Mucosa of descending colon (tissue), 3 donors: ENCODE results near the gene CNP. TPM values are rescaled to one million over a fixed set of nuclear protein-coding genes. Genes with fewer than 3 reads are reported as not detected.

Source experiments
- ATAC-seq: fragments of 200-7000 bp; cut with Tn5 transposase; one replicate; pipeline ENCODE4 v1.9.1; 2020; ENCODE audit warnings: mild to moderate bottlenecking, moderate library complexity
- DNase-seq, 3 donors: peaks; one replicate each; pipeline ENCODE4 v3.0.0-alpha.2; 2020
- H3K36me3 ChIP-seq: fragments of 200-600 bp; one replicate; pipeline ENCODE4 v1.8.0; 2021; ENCODE audit warnings: low read depth, mild to moderate bottlenecking
- H3K4me1 ChIP-seq: fragments of 200-600 bp; one replicate; pipeline ENCODE4 v1.8.0; 2021; ENCODE audit warnings: low read depth, mild to moderate bottlenecking
- H3K4me3 ChIP-seq: fragments of 200-600 bp; one replicate; pipeline ENCODE4 v1.8.0; 2021; ENCODE audit warnings: mild to moderate bottlenecking
- H3K9me3 ChIP-seq: fragments of 200-600 bp; one replicate; pipeline ENCODE4 v1.8.0; 2021; ENCODE audit warnings: mild to moderate bottlenecking
- CTCF ChIP-seq: fragments of 200-600 bp; IDR thresholded peaks from one replicate; pipeline ENCODE4 v1.8.0; 2022; ENCODE audit warnings: antibody characterized with exemption, mild to moderate bottlenecking
- intact Hi-C, 2 donors: fragments of 100-400 bp; cut with DNase I in 1 of 2; cut with micrococcal nuclease in 1 of 2; formaldehyde crosslinking; loops; one replicate each; pipeline versions ENCODE4 v1.11.0 to v1.11.1; 2022; cut with DNase I, micrococcal nuclease
- total RNA-seq, 3 donors: library from RNA; stranded (reverse); fragmentation: NEBNext Ultra II Directional in 2 of 3; extraction: Animal tissue kit (Norgen Biotek cat#: 25700) in 2 of 3; gene quantifications; one replicate each; pipeline versions ENCODE4 v1.2.1 to v1.2.4, GENCODE V29; 2021 to 2023
- donor health status: DM: no; HTN: no; CAD: no; lungs with moderate emphysema.
- donor health status: DM: no; HTN: no; CAD: no.
- donor health status: DM: no; HTN: yes; CAD: no.

The CNP gene
- total RNA-seq, 3 donors from 2014 or later = 44.1 to 88.0 (median 51.6) TPM

DNA sequence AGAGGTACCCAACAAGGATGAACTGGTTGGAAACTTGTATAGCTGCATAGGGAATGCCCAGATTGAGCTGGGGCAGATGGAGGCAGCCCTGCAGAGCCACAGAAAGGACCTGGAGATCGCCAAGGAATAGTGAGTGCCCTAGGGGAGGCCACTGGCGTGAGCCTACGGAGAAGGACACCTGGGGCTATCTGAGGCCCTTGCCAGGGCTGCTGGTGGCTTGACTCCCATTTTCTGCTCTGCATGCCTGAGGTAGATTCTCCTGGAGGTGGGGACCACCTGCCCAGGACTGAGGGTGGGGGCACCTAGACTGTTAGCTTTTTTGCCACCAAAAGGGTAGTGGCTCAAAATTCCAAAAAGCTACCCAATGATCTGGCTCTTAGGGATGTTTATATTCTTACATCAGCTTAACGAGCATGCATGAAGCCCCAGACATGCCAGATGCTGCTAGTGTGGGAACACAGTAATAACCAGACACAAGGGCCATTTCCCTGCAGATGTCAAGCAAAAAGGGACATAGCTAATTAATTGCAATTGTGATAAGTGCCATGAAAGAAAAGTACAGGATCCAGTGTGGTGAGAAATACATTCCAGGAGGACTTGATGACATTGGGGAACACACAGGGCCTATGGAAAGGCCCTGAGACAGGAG lies 27.4 kb upstream of the CNP start:
- TF ChIP-seq CTCF = no peak
- no peak overlapping the region for H3K4me3 ChIP-seq
- intact Hi-C loops = no loop called here
- no peaks in the 10 kb centered on the region for H3K36me3 ChIP-seq
- DNase-seq = no peak
- H3K4me1 ChIP-seq = no peaks in the 10 kb centered on the region
- no peaks in the 10 kb centered on the region for H3K9me3 ChIP-seq
- ATAC-seq = no peak

DNA sequence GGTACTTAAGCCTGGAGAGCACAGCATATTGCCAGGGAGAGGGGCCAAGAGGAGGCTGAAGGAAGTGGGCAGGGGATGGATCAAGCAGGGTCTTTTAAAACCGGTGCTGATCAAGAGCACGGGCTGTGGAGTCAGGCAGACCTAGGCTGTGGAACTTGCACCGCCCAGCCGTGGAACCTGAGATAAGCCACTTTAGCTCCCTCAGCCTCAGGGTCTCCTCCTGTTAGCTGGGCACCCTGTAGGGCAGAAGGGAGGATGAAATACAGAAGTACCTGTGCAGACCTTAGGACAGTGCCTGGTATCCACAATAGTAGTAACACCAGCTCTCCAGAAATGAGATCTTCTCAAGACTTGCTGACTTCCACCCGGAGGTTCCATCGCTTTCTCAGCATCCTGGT lies 26.9 kb upstream of the CNP start:
- no peak overlapping the region for H3K4me3 ChIP-seq
- TF ChIP-seq CTCF = no peak
- H3K9me3 ChIP-seq = no peaks in the 10 kb centered on the region
- no peaks in the 10 kb centered on the region for H3K36me3 ChIP-seq
- DNase-seq (no peak), ATAC-seq (no peak)
- intact Hi-C loops = no loop called here
- H3K4me1 ChIP-seq = no peaks in the 10 kb centered on the region

DNA sequence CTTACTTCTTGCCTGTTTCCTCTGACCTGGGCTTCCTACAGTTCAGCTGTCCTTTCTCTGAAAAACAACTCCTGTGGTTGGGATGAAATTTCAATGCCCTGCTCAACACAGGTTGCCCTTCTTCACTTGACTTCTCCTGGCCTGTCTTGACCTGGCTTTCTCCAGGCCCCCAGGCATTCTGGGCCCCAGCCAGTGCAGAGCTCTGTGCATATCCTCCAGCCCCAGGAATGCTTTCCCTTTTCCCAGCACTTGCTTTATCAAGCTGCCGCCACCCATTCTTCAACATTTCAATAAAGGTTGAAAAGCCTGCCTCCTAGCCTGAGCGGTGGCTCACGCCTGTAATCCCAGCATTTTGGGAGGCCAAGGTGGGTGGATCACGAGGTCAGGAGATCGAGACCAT lies 25.4 kb upstream of the CNP start:
- H3K4me1 ChIP-seq = no peaks in the 10 kb centered on the region
- H3K4me3 ChIP-seq = no peak overlapping the region
- no peak for DNase-seq
- no peak for ATAC-seq
- no peaks in the 10 kb centered on the region for H3K9me3 ChIP-seq
- TF ChIP-seq CTCF = no peak
- intact Hi-C loops = no loop called here
- no peaks in the 10 kb centered on the region for H3K36me3 ChIP-seq

- Histone ChIP-seq H3K4me3 (no peak overlapping the region), H3K9me3 (no peaks in the 10 kb centered on the region), H3K4me1 (no peaks in the 10 kb centered on the region), H3K36me3 (no peaks in the 10 kb centered on the region)
- no peak for DNase-seq
- intact Hi-C loops = no loop called here
- TF ChIP-seq CTCF = no peak
- ATAC-seq = no peak
Measured at GRCh38 chr17:41942626-41943373, 23.8 kb upstream of the CNP start.

- no peak for TF ChIP-seq CTCF
- ATAC-seq (no peak), DNase-seq (no peak)
- no peaks in the 10 kb centered on the region for H3K9me3 ChIP-seq
- intact Hi-C loops = no loop called here
- H3K4me1 ChIP-seq = no peaks in the 10 kb centered on the region
- H3K36me3 ChIP-seq = no peaks in the 10 kb centered on the region
- H3K4me3 ChIP-seq = no peak overlapping the region
Measured at GRCh38 chr17:41943492-41943891, 23.1 kb upstream of the CNP start.
